Suprapubic skin (tissue), 4 donors: ENCODE data around the gene KCNT1. TPM values are rescaled to one million over a fixed set of nuclear protein-coding genes. Genes with fewer than 3 reads are reported as not detected.

Source experiments
- DNase-seq, 2 donors: peaks; one replicate each; pipeline ENCODE4 v3.0.0-alpha.2; 2019; ENCODE audit warnings: low spot score in 2 of 2
- H3K27ac ChIP-seq: fragments of 200-600 bp; sonication (generic); one replicate; pipeline ENCODE4 v1.5.1; 2019
- H3K27me3 ChIP-seq: fragments of 200-600 bp; sonication (generic); one replicate; pipeline ENCODE4 v1.5.1; 2019
- H3K36me3 ChIP-seq: fragments of 200-600 bp; sonication (generic); one replicate; pipeline ENCODE4 v1.5.1; 2019
- H3K4me1 ChIP-seq: fragments of 200-600 bp; sonication (generic); one replicate; pipeline ENCODE4 v1.5.1; 2019
- H3K4me3 ChIP-seq: fragments of 200-600 bp; sonication (generic); one replicate; pipeline ENCODE4 v1.5.1; 2019; ENCODE audit warnings: mild to moderate bottlenecking
- H3K9me3 ChIP-seq: fragments of 200-600 bp; sonication (generic); one replicate; pipeline ENCODE4 v1.5.1; 2019
- EP300 ChIP-seq: sonication (generic); formaldehyde crosslinking; IDR thresholded peaks from one replicate; pipeline ENCODE4 v1.6.1; 2017; ENCODE audit warnings: antibody characterized with exemption
- POLR2A ChIP-seq, 2 donors: fragments of 450-650 bp; IDR thresholded peaks; one replicate each; pipeline ENCODE4 v1.6.1; 2017; ENCODE audit warnings: antibody characterized with exemption in 2 of 2, mild to moderate bottlenecking in 2 of 2, moderate library complexity in 2 of 2
- POLR2AphosphoS5 ChIP-seq, 3 donors: sonication (generic); formaldehyde crosslinking; IDR thresholded peaks; one replicate each; pipeline ENCODE4 v1.6.1; 2017; ENCODE audit warnings: antibody characterized with exemption in 3 of 3
- WGBS: methylation state at CpG from one replicate; pipeline ENCODE4 v1.1.5; 2018; 5-methylcytosine and 5-hydroxymethylcytosine counted together
- total RNA-seq, 4 donors: library from RNA; depleted of rRNA; stranded (reverse); fragments of >200 nt; gene quantifications; one replicate each; pipeline ENCODE4 v1.1.0, GENCODE V29; 2016
- TF ChIP-seq, protein P1 (sequence below), 2 donors: fragments of 200-600 bp in 1 of 2; fragments of 450-650 bp in 1 of 2; sonication (generic) in 1 of 2; IDR thresholded peaks; one replicate each; pipeline ENCODE4 v1.5.1; 2016 to 2019; ENCODE audit warnings: antibody characterized with exemption in 2 of 2, mild to moderate bottlenecking in 1 of 2, moderate library complexity in 1 of 2

KCNT1 gene
- total RNA-seq, 4 donors from 2014 or later: 0.10 to 0.23 TPM; not detected in 2

- 96% methylated on average over 12 of the region's 12 CpGs for WGBS
- Histone ChIP-seq H3K27ac (no peak overlapping the region), H3K4me3 (no peak overlapping the region), H3K4me1 (no peaks in the 10 kb centered on the region), H3K27me3 (no peaks in the 10 kb centered on the region), H3K36me3 (peaks cover 37% of the 10 kb centered on the region), H3K9me3 (no peaks in the 10 kb centered on the region)
- DNase-seq: no peak
- no peak for TF ChIP-seq POLR2A (IDR thresholded peaks at IDR 0.05)
- no peak for TF ChIP-seq EP300
- TF ChIP-seq POLR2AphosphoS5 (IDR thresholded peaks at IDR 0.05): no peak
- TF ChIP-seq, protein P1, sequence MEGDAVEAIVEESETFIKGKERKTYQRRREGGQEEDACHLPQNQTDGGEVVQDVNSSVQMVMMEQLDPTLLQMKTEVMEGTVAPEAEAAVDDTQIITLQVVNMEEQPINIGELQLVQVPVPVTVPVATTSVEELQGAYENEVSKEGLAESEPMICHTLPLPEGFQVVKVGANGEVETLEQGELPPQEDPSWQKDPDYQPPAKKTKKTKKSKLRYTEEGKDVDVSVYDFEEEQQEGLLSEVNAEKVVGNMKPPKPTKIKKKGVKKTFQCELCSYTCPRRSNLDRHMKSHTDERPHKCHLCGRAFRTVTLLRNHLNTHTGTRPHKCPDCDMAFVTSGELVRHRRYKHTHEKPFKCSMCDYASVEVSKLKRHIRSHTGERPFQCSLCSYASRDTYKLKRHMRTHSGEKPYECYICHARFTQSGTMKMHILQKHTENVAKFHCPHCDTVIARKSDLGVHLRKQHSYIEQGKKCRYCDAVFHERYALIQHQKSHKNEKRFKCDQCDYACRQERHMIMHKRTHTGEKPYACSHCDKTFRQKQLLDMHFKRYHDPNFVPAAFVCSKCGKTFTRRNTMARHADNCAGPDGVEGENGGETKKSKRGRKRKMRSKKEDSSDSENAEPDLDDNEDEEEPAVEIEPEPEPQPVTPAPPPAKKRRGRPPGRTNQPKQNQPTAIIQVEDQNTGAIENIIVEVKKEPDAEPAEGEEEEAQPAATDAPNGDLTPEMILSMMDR (IDR thresholded peaks at IDR 0.05): no peak
Observed at GRCh38 chr9:135827301-135827700, 125.3 kb downstream of the KCNT1 start.

DNA sequence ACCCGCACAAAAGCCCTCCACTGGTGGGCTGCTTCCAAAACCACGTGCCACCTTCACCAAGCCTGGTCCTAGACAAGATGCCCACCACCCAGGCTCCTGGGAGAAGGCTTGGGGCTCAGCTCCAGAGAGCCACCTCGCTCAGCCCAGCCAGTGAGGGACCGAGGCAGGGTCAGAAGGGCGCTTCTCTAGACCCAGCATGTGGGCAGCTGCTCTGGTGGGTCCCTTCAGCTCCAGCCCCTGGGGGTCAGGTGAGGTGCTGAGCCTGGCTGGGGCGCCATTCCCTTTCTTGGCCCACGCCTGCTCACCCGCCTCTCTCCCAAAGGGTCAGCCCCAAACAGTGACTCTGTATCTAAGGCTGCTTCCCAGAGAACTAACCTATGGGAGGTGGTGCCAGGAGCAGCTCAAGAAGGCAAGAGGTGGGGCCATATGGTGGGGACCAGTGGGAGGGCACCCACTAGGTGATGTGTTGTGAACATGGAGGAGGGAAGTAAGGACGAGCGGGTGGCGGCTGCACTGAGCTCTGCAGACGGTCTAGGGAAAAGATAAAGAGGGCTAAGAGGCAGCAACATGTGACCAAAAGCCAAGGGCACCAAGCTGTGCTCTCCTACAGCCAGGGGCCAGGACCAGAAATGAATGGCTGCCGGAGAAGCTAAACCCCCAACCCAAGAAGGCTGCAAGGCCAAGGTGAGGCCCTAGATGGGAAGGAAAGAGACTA, 126.0 kb downstream of the KCNT1 start:
- H3K9me3 ChIP-seq: no peaks in the 10 kb centered on the region
- no peak overlapping the region for H3K27ac ChIP-seq
- DNase-seq: no peak
- WGBS: 96% methylated on average over 10 of the region's 13 CpGs
- H3K27me3 ChIP-seq: no peaks in the 10 kb centered on the region
- no peaks in the 10 kb centered on the region for H3K4me1 ChIP-seq
- peaks cover 30% of the 10 kb centered on the region for H3K36me3 ChIP-seq
- no peak overlapping the region for H3K4me3 ChIP-seq
- TF ChIP-seq EP300 (no peak), POLR2A (IDR thresholded peaks at IDR 0.05) (no peak), POLR2AphosphoS5 (IDR thresholded peaks at IDR 0.05) (no peak)
- TF ChIP-seq, protein P1 (IDR thresholded peaks at IDR 0.05): no peak

- Histone ChIP-seq H3K4me3 (no peak overlapping the region), H3K4me1 (no peaks in the 10 kb centered on the region), H3K27ac (no peak overlapping the region), H3K36me3 (peaks cover 23% of the 10 kb centered on the region), H3K9me3 (no peaks in the 10 kb centered on the region), H3K27me3 (no peaks in the 10 kb centered on the region)
- WGBS: 96% methylated on average over 5 of the region's 5 CpGs
- no peak for DNase-seq
- TF ChIP-seq POLR2A (IDR thresholded peaks at IDR 0.05) (no peak), POLR2AphosphoS5 (IDR thresholded peaks at IDR 0.05) (no peak), EP300 (no peak)
- TF ChIP-seq, protein P1 (IDR thresholded peaks at IDR 0.05): no peak
Observed at GRCh38 chr9:135828656-135829055, 126.7 kb downstream of the KCNT1 start.

GRCh38 chr9:135830496-135830895, 128.5 kb downstream of the KCNT1 start:
- WGBS: 78% methylated on average over 1 of the region's 1 CpG
- TF ChIP-seq POLR2A (IDR thresholded peaks at IDR 0.05) (no peak), EP300 (no peak)
- H3K4me3 ChIP-seq: no peak overlapping the region
- no peaks in the 10 kb centered on the region for H3K27me3 ChIP-seq
- DNase-seq: no peak
- peaks cover 20% of the 10 kb centered on the region for H3K36me3 ChIP-seq
- no peak overlapping the region for H3K27ac ChIP-seq
- no peaks in the 10 kb centered on the region for H3K9me3 ChIP-seq
- H3K4me1 ChIP-seq: no peaks in the 10 kb centered on the region

DNA sequence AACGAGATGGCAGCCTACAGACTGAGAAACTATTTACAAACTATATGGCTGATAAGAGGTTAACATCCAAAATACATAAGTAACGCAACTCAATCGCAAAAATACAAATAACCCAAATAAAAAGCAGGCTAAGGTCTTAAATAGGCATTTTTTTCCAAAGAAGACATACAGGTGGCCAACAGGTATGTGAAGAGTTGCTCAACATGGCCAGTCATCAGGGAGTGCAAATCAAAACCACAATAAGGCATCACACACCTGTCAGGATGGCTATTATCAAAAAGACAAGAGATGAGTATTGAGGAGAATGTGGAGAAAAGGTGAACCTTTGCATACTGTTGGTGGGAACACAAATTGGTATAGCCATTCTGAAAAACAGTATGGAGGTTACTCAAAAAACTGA, 131.9 kb downstream of the KCNT1 start:
- DNase-seq: no peak
- Histone ChIP-seq H3K27ac (no peak overlapping the region), H3K4me1 (no peaks in the 10 kb centered on the region), H3K4me3 (no peak overlapping the region), H3K36me3 (peaks cover 13% of the 10 kb centered on the region), H3K27me3 (no peaks in the 10 kb centered on the region), H3K9me3 (no peaks in the 10 kb centered on the region)
- TF ChIP-seq POLR2A (IDR thresholded peaks at IDR 0.05) (no peak), EP300 (no peak), POLR2AphosphoS5 (IDR thresholded peaks at IDR 0.05) (no peak)
- TF ChIP-seq, protein P1 (IDR thresholded peaks at IDR 0.05): no peak
- WGBS: 88% methylated on average over 3 of the region's 3 CpGs
